Stimulated activated CD4-positive, alpha-beta T cell treated with anti-CD3 and anti-CD28 coated beads, Interleukin-4, amount 100 ng/mL, for 4 hours (primary cell): ENCODE results near the gene CADM4.
"Not testable (repeated sequence)": the region's sequence is repeated elsewhere in the genome, so short reads cannot be mapped to it uniquely, and the experiment has no call there.

ENCODE experiments used
- DNase-seq, 2 experiments: peaks; one replicate each; pipeline ENCODE4 v3.0.0-alpha.2; 2020

CADM4 gene

DNA sequence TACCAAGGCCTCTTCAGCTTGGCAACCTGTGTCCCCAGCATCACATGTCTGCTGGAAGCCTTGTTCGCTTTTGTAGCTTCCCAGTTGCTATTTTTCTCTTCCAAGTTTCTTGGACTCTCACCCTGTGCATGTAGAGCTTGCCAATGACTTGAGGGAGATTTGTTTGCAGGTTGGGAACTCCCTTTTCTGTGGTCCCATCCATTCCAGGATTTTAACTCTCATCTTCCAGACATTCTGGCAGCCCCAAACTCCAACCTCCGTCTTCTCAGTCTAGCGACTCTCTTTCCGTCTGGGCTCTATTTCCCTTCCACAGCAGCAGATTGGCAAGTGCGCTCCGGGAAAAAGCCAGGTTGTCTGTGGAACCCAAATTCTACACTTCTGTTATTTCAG, 21.3 kb upstream of the CADM4 start:
- DNase-seq, result no peak

DNA sequence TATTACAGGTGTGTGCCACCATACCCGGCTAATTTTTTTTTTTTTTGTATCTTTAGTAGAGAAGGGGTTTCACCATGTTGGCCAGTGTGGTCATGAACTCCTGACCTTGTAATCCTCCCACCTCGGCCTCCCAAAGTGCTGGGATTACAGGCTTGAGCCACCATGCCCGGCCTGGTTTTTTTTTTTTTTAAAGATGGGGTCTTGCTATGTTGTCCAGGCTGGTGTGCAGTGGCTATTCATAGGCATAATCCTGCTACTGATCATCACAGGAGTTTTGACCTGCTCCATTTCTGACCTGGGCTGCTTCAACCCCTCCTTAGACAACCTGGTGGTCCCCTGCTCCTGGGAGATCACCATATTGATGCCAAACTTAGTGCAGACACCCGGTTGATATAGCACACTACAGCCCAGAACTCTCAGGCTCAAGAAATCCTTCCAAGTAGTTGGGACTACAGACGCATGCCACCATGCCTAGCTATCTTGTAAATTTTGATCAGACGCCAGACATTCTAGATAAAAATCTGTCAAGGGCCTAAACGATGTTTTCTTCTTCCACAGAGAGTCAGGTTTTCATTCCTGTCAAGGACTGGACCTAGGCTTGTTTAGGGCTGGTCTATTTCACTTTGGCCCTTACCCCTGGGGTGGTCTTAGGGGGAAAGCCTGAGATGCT, 20.8 kb upstream of the CADM4 start:
- DNase-seq, result no peak

DNA sequence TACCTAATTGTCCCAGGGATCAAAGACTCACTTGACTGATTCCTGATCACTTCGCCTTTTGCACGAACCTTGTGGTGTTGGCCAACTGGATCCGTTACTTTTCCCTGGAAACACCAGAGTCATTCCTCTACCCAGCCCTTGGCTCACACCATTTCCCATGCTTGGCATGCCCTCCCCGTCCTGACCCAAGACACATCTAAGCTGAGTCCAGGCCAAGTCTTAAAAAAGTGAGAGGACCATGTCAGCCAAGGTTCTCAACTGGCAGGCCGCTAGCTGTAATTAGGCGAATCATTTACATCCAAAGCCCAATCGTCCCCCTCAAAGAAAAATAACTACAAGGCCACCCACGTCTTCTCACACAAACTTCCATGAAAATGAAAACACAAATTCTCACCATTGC, 18.8 kb upstream of the CADM4 start:
- no peak for DNase-seq

DNA sequence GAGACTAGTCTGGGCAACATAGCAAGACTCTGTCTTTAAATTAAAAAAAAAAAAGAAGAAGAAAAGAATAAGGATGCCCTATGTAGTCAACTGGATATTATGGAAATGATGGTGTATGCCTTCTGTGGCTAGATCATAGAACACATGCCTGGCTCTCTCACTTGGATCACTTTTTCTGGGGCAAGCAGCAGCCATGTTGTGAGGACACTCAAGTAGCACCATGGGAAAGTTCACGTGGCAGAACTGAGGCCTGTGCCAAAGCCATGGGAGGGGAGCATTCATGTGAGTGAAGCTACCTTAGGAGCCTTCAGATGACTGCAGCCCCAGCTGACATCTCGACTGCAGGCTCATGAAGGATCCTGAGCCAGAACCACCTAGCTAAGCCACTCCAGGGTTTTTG, 18.4 kb upstream of the CADM4 start:
- no peak for DNase-seq

DNA sequence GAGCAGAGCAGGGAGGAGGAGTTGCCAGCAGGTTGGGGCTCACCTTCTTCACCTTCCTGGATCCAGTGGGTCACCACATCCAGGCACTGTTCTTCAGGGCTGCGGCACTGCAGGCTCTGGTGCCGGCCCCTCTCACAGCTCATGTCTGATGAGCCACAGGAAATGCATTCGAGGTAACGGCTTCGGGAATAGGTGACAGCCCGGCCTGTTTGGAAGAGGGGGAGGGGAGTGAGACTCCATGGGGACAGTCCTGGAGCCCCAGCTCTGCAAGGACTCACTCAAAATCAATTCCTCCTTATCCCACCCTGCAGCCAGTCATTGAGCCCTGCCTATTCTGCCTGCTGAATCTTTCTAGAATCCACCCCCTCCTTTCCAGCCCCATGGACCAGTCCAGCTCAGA, 16.8 kb upstream of the CADM4 start:
- no peak for DNase-seq

DNA sequence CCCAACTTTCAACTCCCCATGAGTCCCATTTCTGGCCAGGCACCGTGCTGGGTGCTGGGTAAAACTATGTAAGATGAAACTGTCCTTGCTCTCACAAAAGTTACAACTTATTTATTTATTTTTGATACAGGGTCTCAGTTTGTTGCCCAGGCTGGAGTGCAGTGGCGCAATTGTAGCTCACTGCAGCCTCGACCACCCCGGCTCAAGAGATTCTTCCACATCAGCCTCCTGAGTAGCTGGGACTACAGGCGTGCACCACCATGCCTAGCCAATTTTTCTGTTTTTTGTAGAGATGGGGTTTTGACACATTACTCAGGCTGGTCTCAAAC, 12.9 kb upstream of the CADM4 start:
- no peak for DNase-seq

DNA sequence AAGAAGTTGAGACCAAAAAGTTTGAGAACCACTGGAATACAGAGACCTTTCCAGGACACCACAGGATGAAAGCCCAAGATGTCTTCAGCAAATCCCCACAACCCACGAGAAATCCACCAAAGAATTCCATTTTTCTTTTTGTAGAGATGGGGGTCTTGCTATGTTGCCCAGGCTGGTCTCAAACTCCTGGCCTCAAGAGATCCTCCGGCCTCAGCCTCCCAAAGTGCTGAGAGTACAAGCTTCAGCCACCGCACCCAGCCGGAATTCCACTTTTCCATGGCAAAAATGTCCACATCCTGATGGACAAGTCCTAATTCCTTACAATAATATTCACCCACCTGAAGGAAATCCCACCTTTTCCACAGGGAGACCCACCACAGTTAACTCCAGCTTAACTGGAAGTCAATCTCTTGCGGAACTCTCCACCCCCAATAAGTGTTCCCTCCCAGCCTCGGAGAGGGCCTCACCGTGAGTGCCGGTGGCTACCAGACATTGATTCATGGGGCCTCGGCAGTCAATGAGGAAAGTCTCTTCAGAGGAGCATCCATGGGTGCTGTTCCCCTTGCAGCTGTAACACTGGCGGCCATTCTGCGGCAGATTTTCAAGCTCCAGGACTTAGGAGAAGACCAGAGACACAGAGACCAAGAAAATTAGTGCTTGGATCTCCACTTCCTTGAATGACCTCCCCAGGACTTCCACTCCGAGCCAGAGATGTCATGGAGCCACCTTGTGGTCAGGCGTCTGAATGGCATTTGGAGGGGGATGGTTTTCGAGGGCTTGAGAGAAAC, 12.3 kb upstream of the CADM4 start:
- peak in 1 of 2 experiments; percentile 29 for DNase-seq

DNA sequence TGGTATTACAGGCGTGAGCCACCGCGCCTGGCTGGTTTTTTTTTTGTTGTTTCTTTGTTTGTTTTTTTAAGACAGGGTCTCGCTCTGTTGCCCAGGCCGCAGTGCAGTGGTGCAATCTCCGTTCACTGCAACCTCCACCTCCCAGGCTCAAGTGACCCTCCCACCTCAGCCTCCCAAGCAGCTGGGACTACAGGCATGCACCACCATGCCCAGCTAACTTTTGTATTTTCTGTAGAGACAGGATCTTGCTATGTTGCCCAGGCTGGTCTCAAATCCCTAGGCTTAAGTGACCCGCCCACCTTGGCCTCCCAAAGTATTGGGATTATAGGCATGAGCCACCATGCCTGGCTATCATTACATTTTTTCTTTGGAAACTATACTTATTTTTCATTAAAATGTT, 10.6 kb upstream of the CADM4 start:
- not testable (repeated sequence) for DNase-seq

DNA sequence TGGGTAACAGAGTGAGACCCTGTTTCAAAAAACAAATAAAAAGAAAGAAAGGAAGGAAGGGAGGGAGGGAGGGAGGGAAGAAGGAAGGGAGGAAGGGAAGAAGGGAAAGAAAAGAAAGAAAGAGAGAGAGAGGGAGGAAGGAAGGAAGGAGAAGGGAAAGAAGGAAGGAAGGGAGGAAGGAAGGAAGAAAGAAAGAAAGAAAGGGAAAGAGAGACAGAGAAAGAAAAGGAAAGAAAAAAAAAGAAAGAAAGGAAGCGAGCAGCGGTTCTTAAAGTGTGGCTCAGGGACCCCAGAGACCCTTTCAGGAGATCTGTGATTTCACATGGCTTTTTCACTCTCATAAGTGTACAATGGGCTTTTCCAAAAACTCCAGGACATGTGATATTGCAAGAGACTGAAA, 9.9 kb upstream of the CADM4 start:
- no peak for DNase-seq

DNA sequence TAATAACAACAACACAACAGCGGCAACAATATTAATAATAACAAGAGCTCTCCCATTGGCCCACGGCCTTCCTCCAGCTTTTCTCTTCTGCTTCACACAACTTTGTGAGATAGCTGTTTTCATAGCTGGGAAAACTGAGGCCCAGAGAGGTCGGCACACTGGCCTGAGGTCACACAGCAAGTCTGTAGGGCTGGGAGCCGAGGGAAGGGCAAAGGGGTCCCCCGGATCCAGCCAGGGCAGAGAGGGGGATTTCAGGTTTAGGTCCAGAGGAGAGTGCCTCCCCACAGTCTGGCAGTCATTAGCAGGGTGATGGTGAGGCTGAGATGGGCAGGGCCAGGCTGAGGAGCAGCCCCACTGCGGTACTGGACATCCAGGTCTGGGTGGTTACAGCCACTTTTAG, 9.0 kb upstream of the CADM4 start:
- no peak for DNase-seq

DNA sequence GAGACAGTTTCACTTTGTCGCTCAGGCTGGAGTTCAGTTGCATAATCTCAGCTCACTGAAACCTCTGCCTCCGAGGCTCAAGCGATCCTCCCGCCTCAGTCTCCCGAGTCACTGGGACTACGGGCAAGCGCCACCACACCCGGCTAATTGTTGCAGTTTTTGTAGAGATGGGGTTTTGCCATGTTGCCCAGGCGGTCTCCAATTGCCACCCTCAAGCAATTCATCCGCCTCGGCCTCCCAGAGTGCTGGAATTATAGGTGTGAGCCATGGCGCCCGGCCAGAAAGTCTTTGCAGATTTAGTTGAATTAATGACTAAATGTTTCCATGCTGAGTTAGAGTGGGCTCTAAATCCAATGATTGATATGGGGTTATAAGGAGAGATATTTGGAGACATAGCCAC, 4.5 kb upstream of the CADM4 start:
- DNase-seq, result no peak

DNA sequence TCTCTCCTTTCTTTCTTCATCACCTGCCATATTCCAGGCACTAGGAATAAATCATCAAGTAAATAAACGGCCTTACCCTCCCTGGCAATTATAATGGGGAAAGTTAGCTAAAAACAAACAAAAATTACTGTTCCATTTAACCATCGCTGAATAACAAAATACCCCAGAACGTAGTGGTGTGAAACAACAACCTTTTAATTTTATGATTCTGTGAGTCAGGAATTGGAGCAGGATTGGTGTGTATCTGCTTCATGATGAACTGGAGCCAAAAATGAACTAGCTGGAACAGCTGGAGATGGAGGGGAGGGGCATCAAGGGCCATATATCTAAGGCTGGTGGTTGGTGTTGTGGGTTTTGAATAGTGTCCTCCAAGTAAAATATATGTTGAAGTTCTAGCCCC, 3.7 kb upstream of the CADM4 start:
- no peak for DNase-seq

DNA sequence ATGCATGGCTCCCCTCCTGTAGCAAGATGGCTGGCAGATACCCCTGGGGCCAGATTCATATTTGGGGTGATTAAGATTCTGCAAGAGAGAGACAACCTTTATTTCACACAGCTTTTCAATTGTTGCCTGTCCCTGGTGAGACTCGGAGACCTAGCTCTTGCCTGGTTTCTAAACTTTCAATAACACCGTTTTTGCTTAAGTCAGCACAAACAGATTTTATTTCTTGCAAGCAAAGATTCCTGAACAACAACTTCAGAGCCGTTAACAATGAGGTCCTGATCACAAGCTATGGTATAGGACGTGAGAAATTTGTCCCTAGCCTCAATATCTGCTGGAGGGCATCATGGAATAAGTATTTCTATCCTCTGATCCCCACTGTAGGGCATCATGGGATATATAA, 2.9 kb upstream of the CADM4 start:
- no peak for DNase-seq

DNA sequence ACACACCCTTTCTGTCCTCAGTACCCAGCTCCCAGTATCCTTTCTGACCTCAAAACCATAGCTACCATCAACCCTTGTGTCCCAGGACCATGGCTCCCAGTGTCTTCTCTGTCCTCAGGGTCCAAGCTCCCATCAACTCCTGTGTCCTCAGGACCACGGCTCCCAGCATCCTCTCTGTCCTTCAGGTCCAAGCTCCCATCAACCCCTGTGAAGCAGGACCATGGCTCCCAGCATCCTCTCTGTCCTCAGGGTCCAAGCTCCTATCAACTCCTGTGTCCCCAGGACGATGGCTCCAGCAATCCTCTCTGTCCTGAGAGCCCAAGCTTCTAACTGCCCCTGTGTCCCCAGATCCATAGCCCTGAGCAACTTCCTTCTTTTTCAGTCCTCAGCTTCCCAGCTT, 1.7 kb upstream of the CADM4 start:
- no peak for DNase-seq

DNA sequence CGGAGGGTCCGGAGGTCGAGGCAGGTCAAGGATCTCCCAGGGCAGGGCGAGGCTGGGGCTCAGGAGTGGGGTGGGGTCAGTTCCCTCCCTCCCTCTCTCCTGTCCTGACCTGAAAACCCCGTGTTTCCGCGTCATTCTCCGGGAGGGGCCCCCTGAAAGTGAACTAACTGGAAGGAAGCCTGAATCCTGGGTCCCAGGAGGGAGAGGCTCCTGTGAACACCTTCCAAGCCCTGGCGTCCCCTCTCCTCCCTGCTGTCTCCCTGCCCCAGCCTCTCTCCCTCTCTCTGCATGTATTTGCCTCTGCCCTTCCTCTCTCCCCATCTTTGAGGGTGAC, 741 bp upstream of the CADM4 start:
- DNase-seq, result no peak

DNA sequence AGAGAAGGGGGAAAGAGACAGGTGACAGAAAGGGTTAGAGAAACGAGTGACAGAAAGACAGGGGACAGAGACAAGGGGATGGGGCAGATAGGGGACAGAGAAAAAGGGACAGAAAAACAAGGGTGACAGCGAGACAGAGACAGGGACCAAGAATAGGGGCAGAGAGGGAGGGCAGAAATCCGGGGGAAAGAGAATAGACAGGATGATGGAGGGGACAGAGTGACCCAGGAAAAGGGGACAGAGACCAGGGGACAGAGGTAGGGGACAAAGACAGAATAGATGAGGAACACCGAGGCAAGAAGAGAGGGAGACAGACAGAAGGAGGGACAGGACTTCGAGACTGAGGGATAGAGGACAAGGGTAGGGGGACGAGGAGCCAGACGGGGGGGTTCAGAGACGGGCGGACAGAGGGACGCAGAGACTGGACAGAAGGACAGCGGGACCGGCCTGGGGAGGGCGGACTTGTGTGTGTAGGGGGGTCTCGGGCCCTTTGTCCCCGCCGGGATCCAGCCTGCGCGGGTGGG, 593 bp downstream of the CADM4 start:
- no peak for DNase-seq

DNA sequence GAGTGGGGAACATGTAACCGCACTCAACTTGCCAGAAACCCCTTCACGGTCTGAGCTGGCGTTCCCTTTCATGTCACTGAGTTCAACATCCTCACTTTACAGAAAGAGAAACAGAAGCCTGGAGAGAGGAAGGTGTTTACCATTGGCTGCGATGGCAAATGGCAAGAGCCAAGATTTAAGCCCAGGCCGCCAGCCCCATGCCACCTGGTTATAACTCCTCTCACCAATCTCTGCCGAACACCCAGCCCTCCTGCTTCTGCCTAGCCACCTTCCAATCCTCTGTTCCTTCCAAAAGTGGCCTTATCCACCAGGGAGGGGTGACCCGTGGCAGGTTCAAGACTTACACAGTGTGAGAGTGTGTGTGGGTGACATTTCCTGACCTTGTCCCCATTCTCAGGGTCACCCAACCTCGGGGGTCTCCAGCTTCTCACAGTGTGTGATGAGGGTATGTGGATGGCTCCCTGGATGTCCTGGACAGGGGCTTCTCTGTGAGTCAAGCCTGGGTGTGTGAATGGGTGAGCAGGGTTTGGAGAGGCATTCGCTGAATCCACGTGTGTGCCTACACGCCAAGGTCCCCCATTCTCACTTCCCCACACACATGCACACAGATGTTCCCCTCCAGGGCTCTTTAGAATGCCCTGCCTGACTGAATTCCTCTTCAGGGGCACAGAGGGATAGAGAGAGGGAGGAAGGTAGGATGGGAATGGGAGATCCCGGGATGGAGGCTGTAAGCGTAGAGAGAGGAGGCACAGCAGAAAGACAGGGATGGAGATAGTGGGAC, 1.2 kb downstream of the CADM4 start:
- no peak for DNase-seq

DNA sequence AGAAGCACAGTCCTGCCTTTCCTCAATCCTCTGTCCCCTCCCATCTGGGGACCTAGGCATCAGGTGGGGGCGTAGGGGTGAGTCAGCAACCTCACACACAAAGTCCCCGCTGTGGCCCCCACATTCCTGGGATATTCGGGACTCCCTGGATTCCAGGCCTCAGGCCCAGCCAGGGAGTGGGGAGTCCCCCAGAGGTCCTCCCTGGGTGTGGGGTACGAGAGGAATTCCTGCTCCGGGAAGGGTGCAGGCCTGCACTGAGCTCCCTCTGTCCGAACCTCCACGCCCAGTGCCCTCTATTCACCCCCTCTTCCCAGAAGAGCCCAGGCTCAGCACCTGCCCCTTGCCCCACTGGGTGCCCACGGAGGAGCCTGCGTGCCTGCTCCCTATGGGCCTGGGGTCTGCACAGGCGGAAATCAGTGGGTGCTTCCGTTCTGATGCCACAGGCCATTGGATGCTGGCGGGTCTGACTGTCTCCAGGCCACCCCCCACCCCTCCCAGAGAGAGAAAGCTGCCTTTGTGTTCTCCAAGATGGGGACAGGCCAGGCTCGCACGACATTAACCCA, 3.4 kb downstream of the CADM4 start:
- no peak for DNase-seq

DNA sequence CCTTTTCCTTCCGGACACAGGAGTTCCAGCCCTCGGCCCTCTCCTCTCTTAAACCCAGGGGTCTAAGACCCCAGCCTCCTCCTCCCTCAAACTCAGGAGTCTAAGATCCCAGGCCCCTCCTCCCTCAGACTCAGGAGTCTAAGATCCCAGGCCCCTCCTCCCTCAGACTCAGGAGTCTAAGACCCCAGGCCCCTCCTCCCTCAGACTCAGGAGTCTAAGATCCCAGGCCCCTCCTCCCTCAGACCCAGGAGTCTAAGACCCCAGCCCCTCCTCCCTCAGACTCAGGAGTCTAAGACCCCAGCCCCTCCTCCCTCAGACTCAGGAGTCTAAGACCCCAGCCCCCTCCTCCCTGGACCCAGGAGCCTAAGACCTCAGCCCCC, 4.1 kb downstream of the CADM4 start:
- not testable (repeated sequence) for DNase-seq

DNA sequence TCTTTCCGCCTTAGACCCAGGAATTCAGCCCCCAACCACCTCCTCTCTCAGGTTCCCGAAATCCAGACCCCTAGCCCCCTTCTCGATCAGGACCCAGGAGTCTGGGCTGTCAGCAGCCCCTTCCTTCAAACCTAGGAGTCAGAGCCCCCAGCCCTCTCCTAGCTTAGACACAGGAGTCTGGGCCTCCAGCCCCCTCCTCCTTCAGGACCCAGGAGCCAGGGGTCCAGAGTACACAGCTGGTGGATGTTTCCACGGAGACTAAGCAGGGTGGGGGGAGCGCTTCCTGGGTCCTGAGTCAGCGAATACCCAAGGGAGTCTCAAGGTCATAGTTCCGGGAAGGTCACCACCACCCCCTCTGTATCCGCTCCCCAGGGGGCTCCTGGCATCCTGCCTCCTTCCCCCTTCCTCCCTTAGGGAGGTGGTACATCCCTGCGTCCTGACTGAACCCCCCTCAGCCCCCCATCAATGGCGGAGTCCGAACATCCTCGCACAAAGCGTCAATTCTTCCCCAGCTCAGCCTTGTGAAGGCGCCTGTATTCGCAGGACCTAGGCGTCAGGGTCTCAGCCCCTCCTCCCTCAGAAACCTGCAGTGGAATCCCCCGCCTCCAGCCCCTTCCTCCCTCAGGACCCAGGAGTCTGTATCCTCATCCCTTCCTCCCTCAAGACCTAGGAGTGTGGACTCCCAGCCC, 4.6 kb downstream of the CADM4 start:
- DNase-seq, result no peak

DNA sequence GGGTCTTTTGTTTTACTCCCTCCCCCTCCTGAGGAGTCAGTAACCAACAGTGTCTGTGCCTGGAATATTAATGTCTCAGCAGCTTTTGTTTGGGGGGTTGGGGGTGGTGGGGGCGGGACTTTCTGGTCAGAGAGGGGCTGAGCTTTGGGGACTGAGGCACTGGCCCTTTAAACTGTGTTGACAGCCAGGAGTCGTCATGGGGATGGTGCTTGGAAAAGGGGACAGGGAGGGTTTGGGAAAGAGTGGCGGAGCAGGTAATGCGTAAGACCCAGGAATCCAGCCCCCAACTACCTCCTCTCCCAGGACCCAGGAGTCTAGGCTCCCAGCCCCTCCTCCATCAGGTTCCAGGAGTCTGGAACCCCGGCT, 5.2 kb downstream of the CADM4 start:
- DNase-seq, result no peak

DNA sequence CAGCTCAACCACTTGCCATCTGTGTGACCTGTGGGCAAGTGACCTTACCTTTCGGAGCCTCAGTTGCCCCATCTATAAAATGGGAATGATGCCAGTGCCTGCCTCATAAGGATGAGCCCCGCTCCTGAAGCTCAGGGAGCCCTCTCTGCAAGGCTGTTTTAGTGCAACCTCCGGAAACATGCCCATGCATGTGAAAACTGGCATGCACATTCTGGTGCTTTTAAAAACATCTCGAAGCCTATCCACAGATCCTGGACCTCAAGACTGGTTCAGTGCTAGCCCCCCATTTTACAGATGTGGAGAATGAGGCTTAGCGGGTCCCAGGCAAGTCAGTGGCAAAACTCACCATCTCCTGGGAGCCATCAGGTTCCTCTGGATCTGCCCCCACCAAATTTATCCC, 5.6 kb downstream of the CADM4 start:
- no peak for DNase-seq

DNA sequence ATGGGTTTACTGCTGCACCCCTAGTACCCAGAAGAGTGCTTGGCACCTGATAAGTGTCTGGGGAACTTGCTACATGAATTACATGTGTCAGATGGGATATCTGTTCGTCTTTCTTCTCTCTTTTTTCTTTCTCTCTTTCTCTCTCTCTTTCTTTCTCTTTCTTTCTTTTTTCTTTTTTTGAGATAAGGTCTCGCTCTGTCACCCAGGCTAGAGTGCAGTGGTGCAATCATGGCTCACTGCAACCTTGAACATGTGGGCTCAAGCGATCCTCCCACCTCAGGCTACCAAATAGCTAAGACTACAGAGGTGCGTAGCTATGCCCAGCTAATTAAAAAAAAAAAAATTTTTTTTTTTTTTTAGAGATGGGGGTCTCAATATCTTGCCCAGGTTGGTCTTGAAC, 6.1 kb downstream of the CADM4 start:
- DNase-seq, result no peak
